ENCODE data around the gene MYLK.
A peak's percentile ranks its signal among the peaks of the same experiment; 100 is the strongest.

Gene MYLK

GRCh38 chr3:123644358-123644757, 239.8 kb downstream of the MYLK start:
- DNase-seq (ENCODE audit: low spot score), result no peak

GRCh38 chr3:123642957-123643330, 241.2 kb downstream of the MYLK start:
- no peak for DNase-seq (ENCODE audit: low spot score)

GRCh38 chr3:123642182-123642956, 241.8 kb downstream of the MYLK start:
- DNase-seq (ENCODE audit: low spot score), result peak; percentile 94

GRCh38 chr3:123641505-123641904, 242.6 kb downstream of the MYLK start:
- no peak for DNase-seq (ENCODE audit: low spot score)

- no peak for DNase-seq (ENCODE audit: low spot score)
These were observed 243.2 kb downstream of the MYLK start for GRCh38 chr3:123640740-123641462.

- no peak for DNase-seq (ENCODE audit: low spot score)
These were observed 243.8 kb downstream of the MYLK start for GRCh38 chr3:123640311-123640710.

- no peak for DNase-seq (ENCODE audit: low spot score)
These were observed 245.0 kb downstream of the MYLK start for GRCh38 chr3:123638936-123639689.

GRCh38 chr3:123637841-123638240, 246.3 kb downstream of the MYLK start:
- no peak for DNase-seq (ENCODE audit: low spot score)

GRCh38 chr3:123637131-123637530, 247.0 kb downstream of the MYLK start:
- DNase-seq (ENCODE audit: low spot score), result no peak

GRCh38 chr3:123636431-123636841, 247.7 kb downstream of the MYLK start:
- no peak for DNase-seq (ENCODE audit: low spot score)

- DNase-seq (ENCODE audit: low spot score), result no peak
These were observed 248.4 kb downstream of the MYLK start for GRCh38 chr3:123635717-123636116.

- DNase-seq (ENCODE audit: low spot score), result no peak
These were observed 248.9 kb downstream of the MYLK start for GRCh38 chr3:123635217-123635616.

GRCh38 chr3:123634149-123635051, 249.7 kb downstream of the MYLK start:
- no peak for DNase-seq (ENCODE audit: low spot score)

- no peak for DNase-seq (ENCODE audit: low spot score)
These were observed 250.6 kb downstream of the MYLK start for GRCh38 chr3:123633530-123633929.

GRCh38 chr3:123632161-123632655, 251.9 kb downstream of the MYLK start:
- peak; percentile 61 for DNase-seq (ENCODE audit: low spot score)

GRCh38 chr3:123629747-123630047, 254.4 kb downstream of the MYLK start:
- DNase-seq (ENCODE audit: low spot score), result no peak

- no peak for DNase-seq (ENCODE audit: low spot score)
These were observed 255.0 kb downstream of the MYLK start for GRCh38 chr3:123628996-123629746.

- DNase-seq (ENCODE audit: low spot score), result no peak
These were observed 256.2 kb downstream of the MYLK start for GRCh38 chr3:123627673-123628670.

GRCh38 chr3:123626881-123627280, 257.3 kb downstream of the MYLK start:
- no peak for DNase-seq (ENCODE audit: low spot score)

- no peak for DNase-seq (ENCODE audit: low spot score)
These were observed 259.8 kb downstream of the MYLK start for GRCh38 chr3:123624302-123624701.

Measured in hepatic stellate cell (primary cell).